Body of pancreas (tissue), 4 donors: ENCODE results near the gene EIF3L. TPM values are rescaled to one million over a fixed set of nuclear protein-coding genes. Genes with fewer than 3 reads are reported as not detected.
A peak's percentile ranks its signal among the peaks of the same experiment; 100 is the strongest.

Experiments used
- ATAC-seq: fragments of 150-250 bp; one replicate; pipeline ENCODE4 v1.9.1; 2016
- DNase-seq, 4 donors: peaks; one replicate each; pipeline ENCODE4 v3.0.0-alpha.2; 2019
- H3K27ac ChIP-seq, 4 donors: fragments of 200-600 bp; sonication (generic); 1 replicate in 3 of 4; 2 replicates in 1 of 4; pipeline versions ENCODE4 v1.5.1 to v1.6.1; 2016 to 2019; ENCODE audit warnings: mild to moderate bottlenecking in 1 of 4, mixed read lengths in 1 of 4, moderate library complexity in 1 of 4
- H3K27me3 ChIP-seq, 2 donors: fragments of 200-600 bp; sonication (generic); one replicate each; pipeline ENCODE4 v1.6.0; 2016; ENCODE audit warnings: mild to moderate bottlenecking in 1 of 2
- H3K36me3 ChIP-seq, 2 donors: fragments of 200-600 bp; sonication (generic); replicated peaks in 1 of 2; 2 replicates each; pipeline ENCODE4 v1.5.1; 2016; ENCODE audit warnings: low read depth in 2 of 2; ENCODE audit not compliant: insufficient read depth in 1 of 2
- H3K4me1 ChIP-seq: fragments of 200-600 bp; sonication (generic); one replicate; pipeline ENCODE4 v1.6.0; 2016
- H3K4me3 ChIP-seq, 2 donors: fragments of 200-600 bp; sonication (generic); 1 replicate in 1 of 2; 2 replicates in 1 of 2; pipeline ENCODE4 v1.5.1; 2016 to 2019
- H3K9me3 ChIP-seq, 3 donors: fragments of 200-600 bp; sonication (generic); 1 replicate in 2 of 3; 2 replicates in 1 of 3; pipeline ENCODE4 v1.5.1; 2016
- POLR2A ChIP-seq, 3 donors: fragments of 450-650 bp; IDR thresholded peaks; one replicate each; pipeline ENCODE4 v1.6.1; 2016; ENCODE audit warnings: antibody characterized with exemption in 3 of 3, mild to moderate bottlenecking in 2 of 3
- WGBS, 2 donors: methylation state at CpG; one replicate each; pipeline ENCODE4 v1.1.5; 2017; 5-methylcytosine and 5-hydroxymethylcytosine counted together
- intact Hi-C: fragments of 100-400 bp; cut with DNase I; formaldehyde crosslinking; loops from one replicate; pipeline ENCODE4 v1.15.1; 2023
- total RNA-seq, 2 donors: library from RNA; depleted of rRNA; stranded (reverse); fragments of >200 nt; gene quantifications; one replicate each; pipeline ENCODE4 v1.1.0, GENCODE V29; 2016
- TF ChIP-seq, protein P1 (sequence below), 7 experiments: fragments of 450-650 bp in 4 of 7; fragments of 200-600 bp in 3 of 7; sonication (generic) in 3 of 7; IDR thresholded peaks; one replicate each; pipeline ENCODE4 v1.5.1; 2016 to 2019; ENCODE audit warnings: antibody characterized with exemption in 7 of 7

The EIF3L gene
- total RNA-seq, 2 donors from 2014 or later = 139 to 230 TPM

- TF ChIP-seq, protein P1, sequence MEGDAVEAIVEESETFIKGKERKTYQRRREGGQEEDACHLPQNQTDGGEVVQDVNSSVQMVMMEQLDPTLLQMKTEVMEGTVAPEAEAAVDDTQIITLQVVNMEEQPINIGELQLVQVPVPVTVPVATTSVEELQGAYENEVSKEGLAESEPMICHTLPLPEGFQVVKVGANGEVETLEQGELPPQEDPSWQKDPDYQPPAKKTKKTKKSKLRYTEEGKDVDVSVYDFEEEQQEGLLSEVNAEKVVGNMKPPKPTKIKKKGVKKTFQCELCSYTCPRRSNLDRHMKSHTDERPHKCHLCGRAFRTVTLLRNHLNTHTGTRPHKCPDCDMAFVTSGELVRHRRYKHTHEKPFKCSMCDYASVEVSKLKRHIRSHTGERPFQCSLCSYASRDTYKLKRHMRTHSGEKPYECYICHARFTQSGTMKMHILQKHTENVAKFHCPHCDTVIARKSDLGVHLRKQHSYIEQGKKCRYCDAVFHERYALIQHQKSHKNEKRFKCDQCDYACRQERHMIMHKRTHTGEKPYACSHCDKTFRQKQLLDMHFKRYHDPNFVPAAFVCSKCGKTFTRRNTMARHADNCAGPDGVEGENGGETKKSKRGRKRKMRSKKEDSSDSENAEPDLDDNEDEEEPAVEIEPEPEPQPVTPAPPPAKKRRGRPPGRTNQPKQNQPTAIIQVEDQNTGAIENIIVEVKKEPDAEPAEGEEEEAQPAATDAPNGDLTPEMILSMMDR (IDR thresholded peaks at IDR 0.05) = peak; percentile 92 to 99 (median 97)
- peak in 1 of 3 donors; percentile 18 for TF ChIP-seq POLR2A (IDR thresholded peaks at IDR 0.05)
- peaks cover 0 to 2% of the 10 kb centered on the region in 2 donors for H3K36me3 ChIP-seq
- intact Hi-C loops = loop anchor here (5.0 kb wide), 1 partner anchor 44 kb away; no protein-coding TSS in a partner anchor
- 0 to 1% methylated on average over 3 to 28 of the region's 29 CpGs for WGBS, 2 donors
- H3K27ac ChIP-seq = peak overlapping the region in 3 of 4 donors; percentile 57 to 65 (median 61)
- H3K27me3 ChIP-seq = no peaks in the 10 kb centered on the region
- H3K4me1 ChIP-seq = peaks cover 18% of the 10 kb centered on the region
- no peaks in the 10 kb centered on the region for H3K9me3 ChIP-seq
- no peak overlapping the region for H3K4me3 ChIP-seq
- DNase-seq = peak; percentile 87 to 93 (median 90)
- peak; percentile 91 for ATAC-seq
Observed at GRCh38 chr22:37817705-37818408, 31.4 kb upstream of the EIF3L start.

DNA sequence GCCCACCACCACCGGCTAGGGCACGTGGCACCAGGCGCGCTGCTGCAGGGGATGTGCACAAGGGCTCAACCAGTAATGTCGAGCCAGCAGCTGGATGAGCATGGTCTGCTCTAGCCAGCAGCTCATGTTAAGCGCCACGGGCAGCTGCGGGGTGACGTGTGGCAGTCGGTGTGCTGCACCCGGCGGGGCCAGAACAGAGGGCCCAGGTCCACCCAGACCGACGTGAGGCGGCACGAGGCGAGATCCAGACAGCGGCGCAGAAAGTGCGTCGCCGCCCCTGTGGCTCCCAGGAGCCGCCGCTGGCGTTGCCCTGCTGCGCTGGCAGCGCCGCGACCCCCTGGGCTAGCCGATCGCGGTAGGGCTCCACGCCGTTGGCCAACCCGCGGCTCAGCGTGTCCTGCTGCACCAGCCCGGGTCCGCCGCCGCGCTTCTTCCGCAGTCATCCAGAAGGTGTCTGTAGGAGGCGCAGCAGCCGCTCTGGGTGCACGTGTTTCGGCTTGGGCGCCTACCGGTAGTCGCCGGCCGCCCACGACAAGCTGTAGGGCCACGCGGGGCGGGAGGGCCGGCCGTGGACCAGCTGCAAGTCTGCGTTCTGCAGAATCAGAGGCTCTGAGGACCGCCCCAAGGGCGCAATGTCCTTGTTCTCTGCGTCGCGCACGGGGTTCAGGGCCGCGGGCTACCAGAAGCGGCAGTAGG, 30.7 kb upstream of the EIF3L start:
- Histone ChIP-seq H3K36me3 (peaks cover 0 to 2% of the 10 kb centered on the region in 2 donors), H3K9me3 (no peaks in the 10 kb centered on the region), H3K27ac (peak overlapping the region in 2 of 4 donors; percentile 57 to 65), H3K4me1 (peaks cover 18% of the 10 kb centered on the region), H3K4me3 (no peak overlapping the region), H3K27me3 (no peaks in the 10 kb centered on the region)
- DNase-seq (peak; percentile 53 to 76 (median 72)), ATAC-seq (peak; percentile 43)
- whole genome bisulfite sequencing, 2 donors = 6% methylated on average over 60 of the region's 68 CpGs; no CpG with 5 or more reads in 1 of the 2 donors
- intact Hi-C loops = loop anchor here (5.0 kb wide), 1 partner anchor 44 kb away; no protein-coding TSS in a partner anchor
- TF ChIP-seq, protein P1 (IDR thresholded peaks at IDR 0.05) = peak; percentile 6 to 55 (median 33)
- TF ChIP-seq POLR2A (IDR thresholded peaks at IDR 0.05) = peak in 1 of 3 donors; percentile 8

- H3K9me3 ChIP-seq = no peaks in the 10 kb centered on the region
- H3K27ac ChIP-seq = no peak overlapping the region
- WGBS, 2 donors = 32 to 81% methylated on average over 6 to 14 of the region's 14 CpGs
Observed at GRCh38 chr22:37819105-37819433, 30.1 kb upstream of the EIF3L start.

GRCh38 chr22:37820350-37820749, 28.9 kb upstream of the EIF3L start:
- ATAC-seq (no peak), DNase-seq (no peak)
- Histone ChIP-seq H3K9me3 (no peaks in the 10 kb centered on the region), H3K36me3 (peaks cover 0 to 2% of the 10 kb centered on the region in 2 donors), H3K27ac (no peak overlapping the region), H3K27me3 (no peaks in the 10 kb centered on the region), H3K4me1 (peaks cover 18% of the 10 kb centered on the region), H3K4me3 (no peak overlapping the region)
- TF ChIP-seq, protein P1 (IDR thresholded peaks at IDR 0.05) = no peak
- TF ChIP-seq POLR2A (IDR thresholded peaks at IDR 0.05) = no peak
- intact Hi-C loops = loop anchor here (5.0 kb wide), 1 partner anchor 137 kb away; no protein-coding TSS in a partner anchor
- 84 to 91% methylated on average over 5 of the region's 5 CpGs for WGBS, 2 donors

More at GRCh38 chr22:37819105-37819433, 30.1 kb upstream of the EIF3L start:
- ATAC-seq (no peak), DNase-seq (no peak)
- Histone ChIP-seq H3K27me3 (no peaks in the 10 kb centered on the region), H3K36me3 (peaks cover 0 to 2% of the 10 kb centered on the region in 2 donors), H3K4me3 (no peak overlapping the region), H3K4me1 (peaks cover 18% of the 10 kb centered on the region)
- TF ChIP-seq, protein P1 (IDR thresholded peaks at IDR 0.05) = no peak
- no peak for TF ChIP-seq POLR2A (IDR thresholded peaks at IDR 0.05)
- intact Hi-C loops = loop anchor here (5.0 kb wide), 1 partner anchor 43 kb away; no protein-coding TSS in a partner anchor
